Keratinocyte (primary cell): Measurements from ENCODE around the gene LRRC31. TPM values are rescaled to one million over a fixed set of nuclear protein-coding genes. Genes with fewer than 3 reads are reported as not detected.

Source experiments
- DNase-seq: peaks from one replicate; pipeline ENCODE4 v3.0.0-alpha.2; 2011; ENCODE audit warnings: low read depth, missing footprints, low spot score
- FAIRE-seq: peaks from 2 replicates; lab custom pipeline; 2011; peaks lifted over from hg19 to GRCh38; lab: Jason Lieb, UNC
- H2AFZ ChIP-seq: 2 replicates; pipeline ENCODE4 v1.6.0; 2012; ENCODE audit warnings: low read length, control low read depth, inconsistent platforms; ENCODE audit not compliant: control insufficient read depth
- H3K27ac ChIP-seq: 2 replicates; pipeline ENCODE4 v1.5.1; 2011; ENCODE audit warnings: low read length; ENCODE audit not compliant: control insufficient read depth, insufficient read depth
- H3K27me3 ChIP-seq: 3 replicates; pipeline ENCODE4 v1.6.0; 2011; ENCODE audit warnings: low read length; ENCODE audit not compliant: control insufficient read depth, insufficient read depth; ENCODE audit errors: extremely low read depth
- H3K36me3 ChIP-seq, 2 experiments: 2 replicates in 1 of 2; 3 replicates in 1 of 2; pipeline ENCODE4 v1.5.1; 2011; ENCODE audit warnings: low read length in 2 of 2, mild to moderate bottlenecking in 1 of 2; ENCODE audit not compliant: control insufficient read depth in 2 of 2, insufficient read depth in 2 of 2; ENCODE audit errors: extremely low read depth in 1 of 2
- H3K4me1 ChIP-seq: 3 replicates; pipeline ENCODE4 v1.5.1; 2011; ENCODE audit warnings: low read length; ENCODE audit not compliant: control insufficient read depth, insufficient read depth; ENCODE audit errors: extremely low read depth
- H3K4me2 ChIP-seq: 3 replicates; pipeline ENCODE4 v1.6.0; 2011; ENCODE audit warnings: low read depth, low read length; ENCODE audit not compliant: control insufficient read depth, insufficient read depth; ENCODE audit errors: extremely low read depth
- H3K4me3 ChIP-seq, 3 experiments: fragments of 200-600 bp in 1 of 3; sonication (generic) in 1 of 3; 2 replicates in 2 of 3; 3 replicates in 1 of 3; pipeline ENCODE4 v1.5.1; 2011 to 2016; ENCODE audit warnings: low read length in 3 of 3, mild to moderate bottlenecking in 3 of 3, control low read depth in 2 of 3, inconsistent platforms in 1 of 3, low read depth in 1 of 3, mixed read lengths in 1 of 3, mixed run types in 1 of 3, moderate library complexity in 1 of 3; ENCODE audit not compliant: control insufficient read depth in 2 of 3, insufficient read depth in 2 of 3; ENCODE audit errors: extremely low read depth in 1 of 3
- H3K79me2 ChIP-seq: 2 replicates; pipeline ENCODE4 v1.6.0; 2012; ENCODE audit warnings: low read length; ENCODE audit not compliant: control insufficient read depth, insufficient read depth
- H3K9ac ChIP-seq: 3 replicates; pipeline ENCODE4 v1.6.0; 2011; ENCODE audit warnings: low read length; ENCODE audit not compliant: control insufficient read depth, insufficient read depth; ENCODE audit errors: extremely low read depth
- H3K9me1 ChIP-seq: 3 replicates; pipeline ENCODE4 v1.6.0; 2011; ENCODE audit warnings: low read length; ENCODE audit not compliant: control insufficient read depth, insufficient read depth; ENCODE audit errors: extremely low read depth
- H3K9me3 ChIP-seq: 2 replicates; pipeline ENCODE4 v1.5.1; 2012; ENCODE audit warnings: low read depth, low read length; ENCODE audit not compliant: control insufficient read depth
- H4K20me1 ChIP-seq: 3 replicates; pipeline ENCODE4 v1.6.0; 2011; ENCODE audit warnings: low read length; ENCODE audit not compliant: control insufficient read depth, insufficient read depth; ENCODE audit errors: extremely low read depth
- CTCF ChIP-seq, 3 experiments: IDR thresholded peaks in 1 of 3; conservative IDR thresholded peaks in 1 of 3; optimal IDR thresholded peaks in 1 of 3; 2 replicates in 2 of 3; 3 replicates in 1 of 3; pipeline versions ENCODE3 to v1.5.1; 2011; ENCODE audit warnings: low read length in 3 of 3, mild to moderate bottlenecking in 3 of 3, moderate library complexity in 2 of 3, control low read depth in 1 of 3, inconsistent platforms in 1 of 3; ENCODE audit not compliant: insufficient read depth in 2 of 3; ENCODE audit errors: extremely low read depth in 1 of 3
- EZH2 ChIP-seq: IDR thresholded peaks from one replicate; pipeline ENCODE4 v1.6.1; 2012; ENCODE audit warnings: inconsistent platforms, mild to moderate bottlenecking, low read length, moderate library complexity
- dilution Hi-C: fragments of 300-500 bp; cut with MboI; formaldehyde crosslinking; loops from one replicate; pipeline ENCODE4 v1.7.0; 2020; ENCODE audit warnings: low sequenced_read_pairs; ENCODE audit not compliant: extremely low pct_ligation_motif_present
- polyA plus RNA-seq, 5 experiments: library from polyadenylated mRNA; depleted of rRNA in 3 of 5; stranded (reverse) in 3 of 5; stranded (forward) in 1 of 5; unstranded in 1 of 5; fragments of >200 nt; gene quantifications; 1 replicate in 1 of 5; 2 replicates in 3 of 5; 3 replicates in 1 of 5; pipeline versions ENCODE4 v1.2.1 to v1.2.3, GENCODE V29; 2011 to 2012; ENCODE audit warnings: missing spikeins in 2 of 5, low read depth in 1 of 5, low replicate concordance in 1 of 5

Gene LRRC31
- polyA plus RNA-seq, 1 donor (not counting 4 experiments of a cell fraction or from before 2014, with no cell fraction given) = not detected

DNA sequence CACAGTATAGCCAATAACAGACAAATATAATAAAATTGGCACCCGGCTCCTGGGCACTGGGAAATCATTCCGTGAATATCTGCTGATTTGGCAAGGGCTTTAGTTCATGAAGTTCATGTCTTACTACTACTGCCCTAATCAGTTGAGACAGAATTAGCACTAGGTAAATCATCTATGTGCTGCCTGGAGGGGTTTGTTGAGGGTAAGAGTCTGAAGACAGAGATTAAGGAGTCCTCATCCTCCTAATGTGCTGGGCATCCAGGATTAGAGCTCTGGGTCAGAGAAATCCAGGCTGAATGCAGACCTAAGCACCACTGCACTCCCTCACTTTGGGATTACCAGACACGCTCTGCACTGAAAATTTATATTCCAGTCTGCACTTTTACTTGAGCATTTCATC is 43.6 kb upstream of the LRRC31 start:
- no peak for DNase-seq
- Histone ChIP-seq H3K9me1 (no peaks in the 10 kb centered on the region), H4K20me1 (no peaks in the 10 kb centered on the region), H3K27me3 (no peaks in the 10 kb centered on the region), H3K36me3 (no peaks in the 10 kb centered on the region), H3K4me2 (no peak overlapping the region), H3K27ac (no peak overlapping the region), H3K4me3 (no peak overlapping the region), H3K9ac (no peak overlapping the region), H3K79me2 (no peaks in the 10 kb centered on the region), H2AFZ (no peak overlapping the region), H3K9me3 (no peaks in the 10 kb centered on the region), H3K4me1 (no peaks in the 10 kb centered on the region)
- dilution Hi-C loops = no loop called here
- FAIRE-seq = no peak
- TF ChIP-seq CTCF (optimal IDR thresholded peaks at IDR 0.05 in 1 of 3, IDR thresholded peaks at IDR 0.05 in 1 of 3, conservative IDR thresholded peaks at IDR 0.05 in 1 of 3; ENCODE audit: extremely low read depth in 1 of 3, insufficient read depth in 2 of 3, low read length in 3 of 3) (no peak), EZH2 (no peak)

DNA sequence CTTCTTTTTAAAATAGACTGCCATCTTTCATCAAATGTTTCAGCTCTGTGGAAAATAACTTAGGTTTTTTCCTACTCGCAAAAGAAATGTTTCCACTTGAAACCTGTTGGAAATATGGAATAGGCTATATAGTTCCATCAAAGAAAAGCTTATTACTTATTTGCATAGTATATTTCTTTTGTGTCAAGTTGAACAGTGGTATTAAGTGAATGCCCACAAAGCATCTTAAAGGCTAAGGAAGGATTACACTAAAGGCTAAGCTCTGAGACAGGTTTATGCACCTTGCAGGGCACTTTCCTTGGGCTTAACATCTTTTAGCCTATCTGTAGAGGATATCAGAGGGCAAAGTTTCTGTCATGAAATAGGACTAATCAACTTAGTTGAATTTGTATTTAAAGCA is 41.5 kb upstream of the LRRC31 start, which contains the start of gene SAMD7:
Gene SAMD7 (plus strand): TSS at position 301 of the 400 bp plus-strand sequence. CDS start 7,927 bp downstream, outside the sequence.
- no peak for TF ChIP-seq CTCF (optimal IDR thresholded peaks at IDR 0.05 in 1 of 3, IDR thresholded peaks at IDR 0.05 in 1 of 3, conservative IDR thresholded peaks at IDR 0.05 in 1 of 3; ENCODE audit: extremely low read depth in 1 of 3, insufficient read depth in 2 of 3, low read length in 3 of 3)
- TF ChIP-seq EZH2 = no peak
- no peaks in the 10 kb centered on the region for H3K79me2 ChIP-seq
- H3K4me2 ChIP-seq = no peak within 1 kb of the TSS
- FAIRE-seq (no peak), DNase-seq (no peak)
- H3K9me3 ChIP-seq = no peaks in the 10 kb centered on the region
- no peaks in the 10 kb centered on the region for H3K36me3 ChIP-seq
- dilution Hi-C loops = no loop called here
- H3K4me1 ChIP-seq = no peaks in the 10 kb centered on the region
- H3K27ac ChIP-seq = no peak within 1 kb of the TSS
- H3K9ac ChIP-seq = no peak within 1 kb of the TSS
- no peaks in the 10 kb centered on the region for H3K9me1 ChIP-seq
- no peaks in the 10 kb centered on the region for H4K20me1 ChIP-seq
- H3K4me3 ChIP-seq = no peak within 1 kb of the TSS
- H3K27me3 ChIP-seq = no peaks in the 10 kb centered on the region
- no peak within 1 kb of the TSS for H2AFZ ChIP-seq
